Right renal pelvis (tissue), 4 donors: Measurements from ENCODE around the gene AKAP5. TPM values are rescaled to one million over a fixed set of nuclear protein-coding genes. Genes with fewer than 3 reads are reported as not detected.
"Not testable (repeated sequence)": the region's sequence is repeated elsewhere in the genome, so short reads cannot be mapped to it uniquely, and the experiment has no call there.

Source experiments
- DNase-seq, 4 donors: peaks; one replicate each; pipeline ENCODE4 v3.0.0-alpha.2; 2013; ENCODE audit warnings: low read depth in 4 of 4, low spot score in 3 of 4, missing footprints in 1 of 4
- polyA plus RNA-seq, 4 donors: library from polyadenylated mRNA; unstranded; fragments of 120-200 nt; gene quantifications; one replicate each; pipeline ENCODE4 v1.2.1, GENCODE V29; 2013; ENCODE audit not compliant: insufficient read length in 4 of 4

The AKAP5 gene
- polyA plus RNA-seq, 4 donors, result 6.1 to 9.1 (median 7.0) TPM

DNA sequence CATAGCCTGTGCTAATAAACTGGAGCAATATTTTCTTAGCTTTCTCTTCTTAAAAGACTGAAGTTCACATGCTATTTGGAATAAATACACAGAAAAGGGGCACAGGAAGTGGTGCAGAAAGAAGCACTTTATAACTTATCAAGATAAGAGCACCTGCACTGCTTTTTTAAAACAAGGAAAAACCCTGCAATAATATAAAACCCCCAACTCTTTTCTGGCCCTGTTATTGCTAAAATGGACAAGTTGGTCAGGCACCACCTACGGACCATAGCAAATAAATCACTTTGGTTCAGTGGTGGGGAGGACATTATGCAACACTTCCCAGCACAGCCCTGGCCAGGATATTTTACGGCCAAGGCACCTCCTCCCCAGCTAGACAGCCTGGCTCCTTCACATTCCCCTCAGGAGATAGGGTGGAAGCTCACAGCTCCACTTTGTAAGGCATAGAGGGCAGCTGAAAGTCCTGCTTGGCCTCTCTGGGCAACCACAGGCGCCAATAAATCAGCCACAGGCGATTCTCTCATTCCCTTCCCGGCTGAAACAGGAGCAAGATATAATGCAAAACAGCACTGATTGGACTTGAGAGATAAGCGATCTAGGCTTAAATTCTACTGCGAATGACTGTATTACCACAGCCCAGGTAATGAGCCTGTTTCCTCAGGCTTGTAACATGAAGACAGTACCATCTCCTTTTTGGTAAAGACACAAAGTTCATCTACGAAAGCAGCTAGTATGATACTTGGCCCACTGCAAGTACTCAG is 36.3 kb downstream of the AKAP5 start:
- peak in 1 of 4 donors; percentile 40 for DNase-seq

DNA sequence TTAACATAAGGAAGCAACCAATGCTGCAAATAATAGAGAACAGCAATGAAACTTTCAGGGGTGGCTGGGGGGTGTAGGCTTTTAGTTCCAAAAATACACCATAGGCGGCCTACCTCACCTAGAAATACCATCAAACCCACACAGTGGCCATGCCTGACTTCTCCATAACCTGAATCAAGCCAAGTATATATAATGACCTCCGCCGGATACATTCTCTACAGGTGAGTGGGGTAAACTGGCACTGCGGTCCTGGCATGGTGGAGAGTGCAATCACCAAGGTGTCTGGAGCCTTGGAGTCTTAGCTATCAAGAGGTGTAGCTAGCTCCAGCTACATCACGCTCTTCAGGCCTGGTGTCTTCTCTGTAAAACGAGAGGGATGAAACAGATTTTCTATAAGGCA is 37.2 kb downstream of the AKAP5 start:
- DNase-seq, result peak in 1 of 4 donors; percentile 3

DNA sequence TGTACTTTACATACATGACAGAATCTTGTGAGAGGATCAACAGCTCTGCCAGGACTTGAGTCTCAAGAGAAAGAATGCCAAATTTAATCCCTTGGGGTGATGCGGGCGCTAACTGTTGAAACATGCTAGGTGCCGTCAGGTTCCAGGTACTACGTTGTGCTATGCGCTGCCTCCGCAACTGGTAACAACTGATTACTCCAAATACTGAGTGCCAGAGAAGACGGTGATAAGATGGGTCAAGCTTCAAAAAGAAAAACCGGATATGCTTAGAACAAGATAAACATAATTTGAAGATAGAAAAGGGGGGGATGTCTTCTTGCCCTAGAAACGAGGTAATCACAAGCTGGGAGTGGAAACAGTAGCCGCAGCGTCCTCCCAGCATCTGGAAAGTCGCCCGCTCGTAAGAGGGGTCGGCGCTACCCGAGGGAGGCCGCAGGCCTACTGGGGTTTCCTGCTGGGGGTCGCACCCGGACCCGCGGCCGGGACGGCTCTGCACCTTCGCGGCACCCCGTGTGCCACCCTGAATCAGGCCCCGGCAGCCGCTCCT is 37.7 kb downstream of the AKAP5 start:
- peak in 1 of 4 donors; percentile 17 for DNase-seq

- peak; percentile 74 to 83 (median 79) for DNase-seq
Measured at GRCh38 chr14:64503434-64504309, 38.4 kb downstream of the AKAP5 start, which contains the start of gene ZBTB25. ZBTB25 (minus strand) TSS chr14:64503838; CDS start chr14:64490533, 13,305 bp downstream.

DNA sequence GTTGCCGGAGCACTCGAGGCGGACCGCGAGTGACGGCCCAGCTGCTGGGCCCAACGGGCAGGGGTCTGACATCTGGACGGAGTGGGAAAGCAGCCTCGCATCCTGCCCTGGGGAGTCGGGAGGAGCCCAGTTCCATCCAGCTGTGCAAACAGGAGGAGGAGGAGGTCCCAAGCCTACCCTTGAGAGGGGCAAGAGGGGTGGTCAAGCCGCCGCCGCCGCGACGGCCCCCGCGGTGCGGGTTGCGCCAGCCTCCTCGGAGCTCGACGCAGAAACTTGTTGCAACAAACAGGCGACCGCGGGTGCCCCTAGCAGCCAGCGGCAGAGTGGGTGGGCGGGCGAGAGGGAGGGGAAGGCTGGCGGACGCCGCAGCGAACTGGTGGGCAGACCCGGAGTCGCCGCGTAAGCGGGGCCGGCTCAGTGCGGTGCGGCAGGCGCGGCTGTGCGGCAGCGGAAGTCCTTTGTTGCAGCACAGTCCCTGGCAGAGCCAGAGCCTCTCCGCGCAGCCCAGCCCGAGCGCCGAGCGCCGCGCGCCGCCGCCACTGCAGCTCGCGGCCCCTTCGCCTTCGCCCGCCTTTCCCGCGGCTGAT is 39.1 kb downstream of the AKAP5 start, which contains the start of gene ZBTB1:
TSS of gene ZBTB1 (plus strand) at position 461 of the 587 bp plus-strand sequence. CDS start 16,735 bp downstream, outside the sequence.
- peak in 3 of 4 donors; percentile 53 to 74 (median 57) for DNase-seq

DNA sequence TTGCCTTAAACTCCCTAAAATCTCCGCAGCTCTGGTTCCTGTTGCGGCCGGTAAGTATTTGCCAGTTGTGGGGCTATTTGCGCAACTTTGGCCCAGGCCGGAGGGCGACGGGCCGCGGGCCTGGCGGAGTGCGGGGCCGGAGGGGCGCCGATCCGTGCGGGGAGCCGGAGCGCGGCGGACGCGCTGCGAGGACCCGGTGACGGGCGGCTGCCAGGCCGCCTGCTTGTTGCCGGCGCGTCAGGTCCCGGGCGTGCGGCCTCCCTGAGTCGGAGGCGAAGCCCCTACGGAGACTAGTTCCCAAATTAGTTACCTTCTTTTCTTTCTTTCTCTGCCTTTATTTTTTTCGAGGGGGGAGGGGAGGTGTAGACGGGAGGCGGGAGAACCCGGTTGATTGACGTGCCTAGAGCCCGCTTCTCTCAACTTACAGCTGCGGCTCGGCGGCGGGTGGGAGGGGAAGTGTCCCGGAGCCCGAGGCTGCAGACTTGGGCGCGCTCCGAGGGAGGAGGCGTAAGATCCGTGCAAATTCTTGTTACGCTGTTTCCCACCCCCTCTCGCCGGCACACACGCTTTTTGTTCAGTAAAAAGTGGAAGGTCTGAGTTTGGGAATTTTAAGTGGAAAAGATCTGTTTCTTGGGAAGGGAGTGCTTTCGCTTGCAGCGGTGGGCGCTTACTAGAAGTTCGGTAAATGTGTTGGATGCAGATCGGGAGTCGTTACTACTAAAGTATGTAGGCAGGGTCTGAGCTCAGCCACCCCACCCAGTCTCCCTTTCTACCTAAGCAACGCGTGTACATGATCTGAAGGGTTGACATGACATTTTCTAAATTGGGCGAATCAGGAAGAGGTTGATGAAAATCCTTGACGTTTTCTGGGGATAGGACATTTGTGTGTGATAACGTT is 39.8 kb downstream of the AKAP5 start:
- peak; percentile 81 to 89 (median 86) for DNase-seq

GRCh38 chr14:64506721-64507120 is 41.4 kb downstream of the AKAP5 start:
- no peak for DNase-seq

DNA sequence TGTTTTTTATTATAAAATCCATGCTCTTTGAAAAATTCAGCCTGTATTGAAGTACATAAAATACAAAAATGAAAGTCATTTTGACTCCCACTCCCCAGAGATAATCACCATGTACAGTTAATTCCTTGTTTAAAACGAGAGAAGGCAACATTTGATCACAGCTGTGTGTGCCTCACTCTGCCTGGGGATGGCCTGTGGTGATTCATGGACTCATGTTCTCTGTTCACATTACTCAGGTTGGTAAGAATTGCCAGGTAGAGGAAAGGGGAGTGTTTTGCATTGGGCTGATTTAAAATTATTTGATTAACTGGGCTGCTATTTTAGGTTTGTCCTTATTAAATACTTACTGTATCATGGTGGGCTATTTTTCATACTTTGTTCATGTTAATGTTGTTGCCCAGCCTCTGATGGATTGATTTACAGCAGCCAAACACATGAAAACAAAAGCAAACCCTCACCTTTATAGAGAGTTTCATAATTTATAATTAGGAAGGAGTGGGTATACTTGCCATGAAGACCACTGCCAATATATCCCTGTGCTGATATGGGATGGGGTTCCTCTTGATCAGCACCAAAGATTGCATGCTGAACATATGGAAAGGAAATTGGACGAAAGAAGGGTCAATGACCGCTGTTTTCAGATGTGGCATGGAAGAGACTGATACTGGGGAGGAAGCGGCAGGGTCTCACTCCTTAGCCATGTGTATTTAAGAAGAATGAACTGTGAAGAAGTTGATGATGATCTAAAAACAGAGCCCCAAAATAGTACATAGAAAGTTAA is 42.3 kb downstream of the AKAP5 start:
- no peak for DNase-seq

GRCh38 chr14:64508215-64508776 is 43.0 kb downstream of the AKAP5 start:
- DNase-seq, result no peak

- no peak for DNase-seq
Measured at GRCh38 chr14:64509036-64509435, 43.7 kb downstream of the AKAP5 start.

GRCh38 chr14:64510825-64511671 is 45.7 kb downstream of the AKAP5 start:
- DNase-seq, result peak in 3 of 4 donors; percentile 57 to 63 (median 59)

DNA sequence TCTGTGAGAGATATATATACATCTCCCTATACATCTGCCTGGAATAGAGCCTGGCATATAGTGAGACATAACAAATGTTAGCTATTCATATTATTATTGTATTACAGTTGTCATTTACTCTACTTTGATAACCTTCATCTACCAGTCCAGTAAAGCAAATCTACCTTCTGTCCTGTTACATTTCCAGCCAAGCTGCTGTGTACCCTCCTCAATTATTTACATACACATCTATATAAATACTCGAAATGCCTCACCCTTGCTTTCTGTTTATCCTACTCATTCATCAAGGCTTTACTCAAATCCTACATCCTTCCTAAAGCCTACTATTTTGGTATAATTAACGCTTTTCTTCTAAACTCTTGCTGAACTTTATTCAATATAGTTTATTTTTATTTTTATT is 48.0 kb downstream of the AKAP5 start:
- DNase-seq, result no peak

- no peak for DNase-seq
Measured at GRCh38 chr14:64515053-64515452, 49.8 kb downstream of the AKAP5 start.

- DNase-seq, result no peak
Measured at GRCh38 chr14:64516969-64517368, 51.7 kb downstream of the AKAP5 start.

DNA sequence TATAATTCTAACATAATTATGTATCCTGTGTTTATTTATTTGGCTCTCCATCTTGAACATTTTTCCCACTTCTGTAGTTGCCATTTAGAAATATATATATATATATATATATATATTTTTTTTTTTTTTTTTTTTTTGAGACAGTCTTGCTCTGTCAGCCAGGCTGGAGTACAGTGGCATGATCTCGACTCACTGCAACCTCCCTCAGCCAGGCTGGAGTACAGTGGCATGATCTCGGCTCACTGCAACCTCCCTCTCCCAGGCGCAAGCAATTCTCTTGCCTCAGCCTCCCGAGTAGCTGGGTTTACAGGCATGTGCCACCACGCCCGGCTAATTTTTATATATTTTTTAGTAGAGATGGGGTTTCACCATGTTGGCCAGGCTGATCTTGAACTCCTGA is 52.4 kb downstream of the AKAP5 start:
- DNase-seq, result not testable (repeated sequence)

- no peak for DNase-seq
Measured at GRCh38 chr14:64518229-64518628, 52.9 kb downstream of the AKAP5 start.

GRCh38 chr14:64520699-64521098 is 55.4 kb downstream of the AKAP5 start:
- DNase-seq, result no peak
